ENCODE measurements around the gene LAMA1. TPM values are rescaled to one million over a fixed set of nuclear protein-coding genes. Genes with fewer than 3 reads are reported as not detected.

Gene LAMA1
- total RNA-seq, 1 experiment from 2014 or later, result 7.2 TPM

DNA sequence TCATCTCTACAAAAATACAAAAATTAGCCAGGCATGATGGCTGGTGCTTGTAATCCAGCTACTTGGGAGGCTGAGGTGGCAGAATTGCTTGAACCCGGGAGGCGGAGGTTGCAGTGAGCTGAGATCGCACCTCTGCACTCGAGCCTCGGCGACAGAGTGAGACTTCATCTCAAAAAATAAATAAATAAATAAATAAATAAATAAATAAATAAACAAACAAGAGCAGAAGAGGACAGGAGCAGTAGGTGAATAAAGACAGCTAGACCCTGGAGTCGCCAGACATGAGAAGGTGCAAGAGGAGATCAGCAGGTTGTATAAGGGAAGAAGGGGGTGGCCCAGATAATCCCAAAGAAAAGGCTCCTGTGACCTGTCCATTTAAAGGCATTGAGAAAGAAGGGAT lies 12.3 kb downstream of the LAMA1 start:
- no peak for DNase-seq (ENCODE audit: low spot score)

DNA sequence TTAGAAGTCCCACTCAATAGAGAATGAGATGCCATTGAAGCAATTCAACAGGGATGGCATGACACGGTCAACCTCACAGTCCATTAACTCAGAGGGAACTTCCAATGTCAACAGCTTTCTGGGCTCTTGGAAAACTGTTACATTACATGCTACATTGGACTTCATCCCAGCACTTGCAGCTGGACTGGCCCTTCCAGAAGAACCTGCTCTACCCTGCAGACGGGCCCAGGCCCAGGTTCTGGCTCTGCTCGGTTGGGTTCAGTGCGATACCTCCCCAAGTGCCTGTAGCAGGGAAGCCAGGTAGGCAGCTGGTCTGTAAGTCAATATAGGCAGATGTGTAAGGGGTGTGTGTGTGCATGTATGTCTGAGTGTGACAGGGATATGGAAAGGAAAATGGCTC lies 12.9 kb downstream of the LAMA1 start:
- no peak for DNase-seq (ENCODE audit: low spot score)

DNA sequence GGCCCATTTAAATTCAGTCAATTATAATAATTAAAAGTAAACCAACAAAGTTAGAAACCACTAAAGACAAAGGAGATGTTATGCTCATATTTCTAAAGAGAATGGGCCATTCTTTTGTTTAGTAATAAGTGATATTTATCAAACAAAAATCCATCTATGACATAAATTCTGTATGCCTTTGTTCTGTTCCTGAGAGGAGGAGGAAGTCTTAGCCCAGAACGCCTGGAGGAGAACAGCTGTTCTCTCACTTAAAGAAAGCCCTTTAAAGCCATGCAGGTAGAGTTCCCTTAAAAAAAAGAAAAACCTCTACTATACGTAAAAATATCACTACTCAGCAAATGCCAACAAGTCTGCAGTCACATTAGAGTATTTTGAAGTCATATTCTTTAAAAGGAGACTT lies 15.5 kb downstream of the LAMA1 start:
- DNase-seq (ENCODE audit: low spot score), result no peak

DNA sequence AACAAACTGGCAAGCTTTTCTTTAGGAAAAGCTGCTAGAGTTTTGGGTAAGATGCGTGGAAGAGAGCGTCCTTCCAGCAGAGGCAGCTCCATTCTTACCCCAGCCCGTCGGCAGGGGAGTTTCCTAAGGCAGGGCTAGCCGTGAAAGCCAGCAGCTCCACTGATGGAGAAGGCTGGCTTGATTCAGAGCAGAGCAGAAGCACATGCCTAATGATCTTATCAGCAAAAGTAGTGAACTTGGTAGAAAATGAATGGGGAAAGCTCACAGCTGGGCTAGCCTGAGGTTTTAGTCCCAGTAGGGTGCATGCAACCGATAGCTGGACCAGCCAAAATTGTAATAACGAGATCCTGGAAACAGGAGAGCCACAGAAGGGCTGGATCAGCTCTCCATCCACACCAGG lies 20.8 kb downstream of the LAMA1 start:
- DNase-seq (ENCODE audit: low spot score), result no peak

DNA sequence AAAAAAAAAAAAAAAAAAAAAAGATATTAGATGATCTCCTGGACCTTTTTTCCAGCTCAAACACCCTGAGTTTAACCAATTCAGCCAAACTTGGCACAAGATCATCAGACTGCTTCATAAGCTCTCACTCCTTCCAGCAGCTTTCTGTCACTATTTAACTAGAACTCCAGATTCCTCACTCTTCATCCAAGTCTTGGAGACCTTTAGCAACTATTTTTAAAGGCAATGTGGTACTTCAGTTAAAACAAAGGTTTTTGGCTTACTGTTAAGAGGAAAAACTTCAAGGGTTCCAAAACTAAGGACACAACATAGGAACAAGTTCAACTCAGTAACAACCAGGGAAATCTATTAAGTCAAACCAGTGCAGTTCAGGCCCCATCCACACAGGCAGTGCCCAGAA lies 23.2 kb downstream of the LAMA1 start:
- DNase-seq (ENCODE audit: low spot score), result no peak

DNA sequence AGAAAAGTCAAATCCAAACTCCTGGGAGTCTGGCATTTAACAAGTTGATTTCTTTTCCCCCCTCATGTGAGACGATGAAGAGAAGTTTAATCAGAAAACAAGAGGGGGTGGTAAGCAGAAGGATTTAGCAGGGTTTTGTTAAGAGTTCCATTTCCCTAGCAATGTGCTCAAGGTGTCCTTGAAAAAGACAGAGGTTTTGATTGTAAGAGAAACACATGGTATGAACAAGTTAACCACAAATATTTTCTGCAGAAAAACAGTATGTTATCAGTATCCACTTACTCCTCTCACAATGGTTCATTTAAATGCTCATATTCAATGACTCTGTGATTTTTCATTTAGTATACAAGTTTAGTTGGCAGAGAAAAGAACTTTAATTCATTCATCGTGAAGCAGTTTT lies 26.8 kb downstream of the LAMA1 start:
- DNase-seq (ENCODE audit: low spot score), result peak; percentile 3

DNA sequence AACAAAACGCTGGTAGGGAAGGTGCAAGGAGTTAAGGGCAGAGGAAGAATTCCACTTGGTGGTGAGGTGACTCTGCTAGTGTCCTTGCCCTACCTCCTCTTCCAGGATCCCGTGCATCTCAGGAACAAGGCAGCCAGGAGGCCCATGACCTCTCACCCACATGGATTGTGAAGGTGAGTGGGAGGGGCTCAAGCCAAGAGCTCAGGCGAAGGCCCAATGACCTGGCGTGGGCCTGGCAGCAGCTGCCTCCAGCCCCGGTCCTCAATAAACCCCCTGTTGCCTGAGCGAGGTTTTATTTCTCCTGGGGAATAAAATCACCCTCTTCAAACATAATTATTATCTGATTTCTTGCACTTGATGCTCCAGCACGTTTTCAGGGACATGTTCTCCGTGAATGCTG lies 28.2 kb downstream of the LAMA1 start:
- DNase-seq (ENCODE audit: low spot score), result no peak

DNA sequence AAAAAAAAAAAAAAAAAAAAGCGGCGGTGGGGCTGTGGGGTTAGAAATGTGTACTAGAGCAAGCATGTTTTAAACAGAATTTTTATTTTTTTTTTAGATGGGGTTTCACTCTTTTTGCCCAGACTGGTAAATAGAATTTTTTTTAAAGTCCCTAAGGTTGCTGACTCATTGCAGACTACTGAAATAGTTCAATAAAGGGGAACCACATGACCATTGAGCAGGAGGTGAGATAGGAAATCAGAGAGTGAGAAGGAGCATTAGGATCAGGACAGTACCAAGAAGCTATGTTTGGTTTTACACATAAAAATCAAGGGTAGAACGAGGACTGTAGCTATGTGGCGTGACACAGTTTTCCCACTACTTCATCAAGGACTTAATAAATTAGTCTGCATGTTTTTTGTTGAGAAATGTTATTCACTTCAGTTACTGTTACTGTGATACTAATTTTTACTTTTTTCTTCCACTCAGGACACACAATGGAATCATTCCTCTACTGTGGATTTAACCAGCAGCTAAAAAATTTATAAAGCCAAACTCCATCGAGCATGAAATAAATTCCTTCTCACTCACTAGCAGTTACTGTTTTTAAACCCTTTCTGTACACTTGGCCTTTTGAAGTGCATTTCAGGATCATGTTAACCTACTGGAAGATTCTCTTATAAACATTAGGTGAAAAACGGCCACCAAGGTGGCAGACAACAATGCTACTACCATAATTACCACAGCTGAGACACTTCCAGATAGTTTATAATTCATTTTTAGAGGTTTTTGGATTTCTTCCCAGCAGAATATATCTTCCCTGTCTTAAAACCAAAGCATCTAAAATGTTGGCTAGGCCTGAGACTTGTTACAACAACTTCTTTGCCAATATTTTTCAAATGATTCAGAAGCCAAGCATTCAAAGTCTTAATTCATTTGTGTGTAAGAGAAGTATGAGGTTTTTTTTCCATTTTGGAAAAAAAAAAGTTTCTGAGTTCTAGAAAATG lies 33.2 kb downstream of the LAMA1 start:
- peak; percentile 65 for DNase-seq (ENCODE audit: low spot score)

DNA sequence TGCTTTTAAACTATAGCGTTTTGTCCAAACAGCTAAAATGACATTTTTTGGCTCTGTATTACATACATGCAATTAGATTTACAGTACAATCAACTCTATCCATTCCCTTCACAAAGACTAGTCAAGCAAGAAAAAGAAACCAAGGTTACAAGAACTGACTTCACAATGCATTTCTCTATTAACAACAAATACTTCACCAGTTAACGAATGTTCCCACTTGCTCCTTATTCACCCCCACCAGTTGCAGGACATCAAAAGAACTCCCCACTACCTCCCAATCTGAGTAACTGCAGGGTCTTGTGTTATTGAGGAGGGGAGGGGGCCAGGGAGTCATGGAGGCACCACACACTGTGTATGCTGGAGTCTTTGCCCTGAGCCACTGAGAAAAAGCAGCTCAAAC lies 34.9 kb downstream of the LAMA1 start:
- no peak for DNase-seq (ENCODE audit: low spot score)

DNA sequence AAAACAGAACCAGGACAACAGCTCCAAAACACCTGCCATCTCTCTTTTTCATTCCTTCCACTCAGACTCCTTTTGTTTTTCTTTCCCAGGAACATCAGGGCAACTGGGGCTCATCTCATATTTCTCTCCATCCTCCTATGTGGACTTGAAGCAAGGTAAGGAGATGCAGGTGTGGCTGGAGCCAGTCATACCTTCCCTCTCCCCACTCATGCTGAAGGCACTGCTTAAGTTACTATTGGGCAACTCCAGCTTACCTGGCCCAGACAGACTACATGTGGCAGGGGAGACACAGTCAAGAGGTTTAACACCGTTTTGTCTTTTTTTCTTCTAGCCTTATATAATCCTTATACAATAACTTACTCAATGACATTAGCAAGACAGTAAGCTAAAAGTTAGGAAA lies 38.4 kb downstream of the LAMA1 start:
- DNase-seq (ENCODE audit: low spot score), result no peak

DNA sequence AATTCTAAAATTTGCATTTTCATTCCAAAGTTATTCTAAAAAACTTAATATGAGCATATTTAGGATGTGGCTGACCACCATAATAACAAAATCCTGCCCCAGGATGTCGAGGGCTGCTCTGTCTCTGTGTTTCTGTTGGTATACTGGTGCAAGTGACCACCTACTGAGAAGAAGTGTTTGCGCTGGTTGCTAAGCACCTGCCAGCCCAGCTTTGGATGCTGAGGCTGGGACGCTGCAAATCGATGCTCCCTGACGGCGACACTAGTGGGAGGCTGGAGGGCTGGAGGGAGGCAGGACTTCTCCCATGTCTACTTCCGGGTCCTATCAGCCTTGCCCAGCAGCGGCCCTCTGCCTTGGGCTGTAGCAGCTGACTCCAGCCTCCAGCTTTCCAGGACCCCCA lies 45.0 kb downstream of the LAMA1 start:
- no peak for DNase-seq (ENCODE audit: low spot score)

DNA sequence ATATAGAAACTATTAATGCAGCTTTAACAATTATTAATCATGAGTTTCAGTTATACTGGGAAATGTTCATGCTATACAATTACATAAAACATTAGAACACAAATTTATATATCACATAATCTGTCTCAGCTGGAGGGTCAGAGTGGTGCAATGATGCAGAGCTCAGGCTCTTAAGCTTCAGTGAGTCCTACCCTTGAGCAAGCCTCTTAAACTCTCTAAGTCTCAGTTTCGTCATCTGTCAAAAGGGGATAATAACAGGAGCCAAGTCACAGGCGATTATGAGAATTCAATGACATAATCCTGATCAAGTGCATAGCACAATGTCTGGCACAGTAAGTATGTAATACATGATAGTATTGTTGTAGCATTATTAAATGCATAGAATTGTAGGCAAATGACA lies 46.0 kb downstream of the LAMA1 start:
- DNase-seq (ENCODE audit: low spot score), result no peak

DNA sequence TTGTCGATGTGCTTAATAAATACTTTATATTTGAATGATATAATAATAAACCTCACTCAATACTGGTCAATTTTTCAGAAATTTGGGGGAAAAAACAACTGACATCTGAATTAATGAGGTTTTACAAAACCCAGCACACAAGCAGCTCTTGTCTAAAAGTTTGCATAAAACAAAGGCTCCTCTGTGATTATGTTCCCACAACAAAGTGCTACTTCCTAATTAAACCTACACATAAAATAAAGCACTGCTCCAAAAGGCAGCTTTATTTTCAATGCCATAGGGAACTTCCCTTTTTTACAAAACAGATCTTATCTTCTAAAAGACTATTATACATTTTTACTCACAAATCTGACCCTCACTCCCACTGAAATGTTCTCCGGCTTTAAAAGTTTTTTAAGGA lies 47.1 kb downstream of the LAMA1 start:
- DNase-seq (ENCODE audit: low spot score), result no peak

DNA sequence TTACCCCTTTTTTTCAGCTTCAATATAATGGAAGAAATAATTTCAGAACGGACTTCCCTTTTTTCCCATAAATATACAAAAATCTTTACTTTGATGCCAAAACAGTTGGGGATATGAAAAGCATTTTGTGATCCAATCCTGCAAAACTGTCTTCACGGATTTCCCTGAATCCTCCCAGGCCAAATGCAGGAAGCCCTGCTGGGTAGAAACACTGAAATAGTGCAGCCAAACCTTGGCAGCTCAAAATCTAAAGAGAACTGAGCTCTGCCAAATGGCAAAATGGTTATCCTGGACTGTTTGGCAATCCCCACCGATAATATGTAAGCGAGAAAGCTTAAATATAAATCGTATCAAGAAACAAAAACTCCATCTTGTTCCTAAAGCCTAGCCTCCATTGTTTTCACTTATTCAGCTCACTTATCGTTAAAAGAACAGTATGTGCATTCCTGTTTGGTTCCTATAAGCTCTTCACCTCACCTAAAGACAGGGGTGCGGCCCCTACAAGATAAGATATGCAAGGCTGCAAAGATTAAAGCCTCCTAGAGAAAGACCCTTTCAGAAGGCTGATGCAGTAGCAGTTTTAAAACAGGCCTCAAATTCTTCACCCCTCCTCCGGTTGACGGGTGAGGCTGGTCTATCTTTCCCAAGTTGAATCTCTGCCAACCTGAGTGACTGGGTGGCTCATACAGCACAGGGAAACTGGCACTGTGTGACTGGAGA lies 48.6 kb downstream of the LAMA1 start:
- DNase-seq (ENCODE audit: low spot score), result no peak

DNA sequence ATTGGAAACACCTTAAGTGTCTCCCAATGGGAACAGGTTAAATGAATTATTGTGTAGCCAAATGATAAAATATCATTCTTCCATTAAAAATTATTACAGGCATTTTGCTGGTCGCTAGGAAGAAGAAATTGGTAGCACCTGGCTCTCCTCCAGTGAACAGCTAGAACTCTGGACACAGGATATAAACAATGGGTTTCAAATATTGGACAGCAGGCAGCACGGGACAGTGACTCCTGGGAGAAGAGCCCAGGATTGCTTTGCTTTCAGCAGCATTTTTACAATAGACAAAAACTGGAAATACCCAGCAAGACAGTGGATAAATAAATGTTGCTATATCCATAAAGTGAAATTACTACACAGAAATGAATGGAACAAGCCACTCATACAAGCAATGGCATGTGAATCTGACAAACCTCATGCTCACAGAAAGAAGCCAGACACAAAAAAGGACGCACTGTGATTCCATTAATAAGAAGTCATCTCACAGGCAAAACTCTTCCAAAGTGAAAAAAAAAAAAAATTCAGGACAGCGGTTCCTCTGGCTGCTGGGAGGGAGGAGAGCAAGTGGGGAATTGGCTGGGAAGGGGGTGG lies 50.5 kb downstream of the LAMA1 start:
- no peak for DNase-seq (ENCODE audit: low spot score)

DNA sequence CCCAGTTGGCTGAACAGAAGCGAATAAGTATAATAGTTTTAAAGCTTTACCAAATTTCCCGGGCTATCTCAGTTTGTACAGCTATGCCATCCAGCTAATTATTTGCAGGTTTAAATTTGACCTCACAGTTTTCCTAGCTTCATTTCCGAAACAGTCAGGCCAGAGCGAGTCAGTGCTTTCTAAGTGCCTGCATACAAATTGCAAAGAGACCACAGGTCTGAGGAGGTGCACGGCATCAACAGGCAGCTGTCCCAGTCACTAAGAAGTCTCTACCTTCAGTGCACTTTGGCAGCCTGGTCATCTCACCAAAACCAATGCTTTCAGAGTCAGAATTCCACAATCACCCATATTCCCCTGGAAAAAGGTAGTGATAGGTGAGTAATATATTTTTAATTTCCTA lies 51.9 kb downstream of the LAMA1 start:
- no peak for DNase-seq (ENCODE audit: low spot score)

DNA sequence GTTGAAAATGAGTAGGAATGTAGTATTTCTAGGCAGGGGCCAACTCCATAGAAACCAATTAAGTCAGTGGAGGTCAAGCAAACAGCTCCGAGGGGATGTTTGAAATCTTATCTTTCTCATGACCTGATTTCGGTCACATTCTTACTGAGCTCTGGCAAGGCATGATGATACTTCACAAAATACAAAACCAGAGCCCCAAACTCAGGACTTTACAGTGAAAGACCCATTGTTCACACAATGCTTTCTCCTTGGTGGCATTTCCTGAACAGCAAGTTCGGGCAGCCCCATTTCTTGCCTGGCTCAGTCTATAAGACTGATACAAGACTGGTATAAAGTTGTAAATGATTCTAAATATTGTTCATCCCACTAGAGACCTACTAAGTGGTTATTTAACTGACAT lies 53.3 kb downstream of the LAMA1 start:
- DNase-seq (ENCODE audit: low spot score), result no peak

DNA sequence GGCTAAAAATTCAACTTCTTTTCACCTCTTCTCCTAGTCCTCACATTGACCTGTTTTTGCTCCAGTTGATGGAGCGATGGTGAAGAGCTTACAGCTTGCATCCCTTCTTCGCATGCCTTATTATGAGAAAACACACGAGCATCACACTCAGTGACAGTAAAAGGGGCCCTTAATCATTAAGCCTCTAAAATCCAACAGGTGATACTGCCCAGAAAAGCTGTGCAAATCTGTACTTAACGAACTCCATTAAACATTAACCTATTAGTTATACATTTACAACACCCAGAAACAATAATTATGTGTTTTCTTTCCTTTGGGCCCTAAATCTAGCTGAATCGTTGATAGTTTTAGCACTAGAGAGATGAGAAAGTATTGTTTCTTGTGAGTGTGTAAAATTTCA lies 54.8 kb downstream of the LAMA1 start:
- DNase-seq (ENCODE audit: low spot score), result no peak

DNA sequence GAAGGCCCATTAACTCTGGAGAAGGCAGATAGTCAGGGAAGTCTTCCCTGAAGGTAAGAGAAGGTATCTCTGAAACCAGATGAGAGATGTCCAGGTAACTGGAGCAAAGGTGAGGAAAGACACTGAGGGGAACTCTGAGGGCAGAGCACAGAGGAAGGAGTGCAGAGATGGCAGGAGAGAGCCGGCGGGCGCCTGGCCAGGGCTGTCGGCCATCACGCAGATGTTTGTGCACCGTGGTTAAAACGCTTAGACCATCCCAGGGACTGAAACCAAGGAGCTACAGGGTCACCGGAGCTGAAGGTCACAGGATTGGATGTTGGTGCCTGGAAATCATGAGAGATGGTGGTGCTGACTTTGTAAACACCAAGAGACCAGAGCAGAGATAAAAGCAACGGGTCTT lies 55.4 kb downstream of the LAMA1 start:
- no peak for DNase-seq (ENCODE audit: low spot score)

DNA sequence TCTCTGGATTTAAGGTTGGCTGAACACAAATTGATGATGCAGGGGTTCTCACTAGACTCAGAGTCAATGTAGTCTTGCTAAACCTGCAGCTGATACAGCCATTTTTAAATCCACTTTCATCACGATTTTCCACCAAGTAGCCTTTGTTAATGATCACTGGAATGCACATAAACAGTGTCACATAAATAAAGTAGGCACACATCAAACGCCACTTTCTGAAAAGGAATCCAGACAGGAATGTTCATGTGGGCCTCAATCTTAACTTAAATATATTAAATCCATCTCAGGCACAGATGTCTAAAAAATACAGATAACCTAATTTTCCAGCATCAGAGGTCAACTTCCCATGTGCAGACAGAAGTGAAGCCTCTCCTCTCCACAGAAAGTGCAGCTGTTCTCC lies 58.3 kb downstream of the LAMA1 start:
- no peak for DNase-seq (ENCODE audit: low spot score)

DNA sequence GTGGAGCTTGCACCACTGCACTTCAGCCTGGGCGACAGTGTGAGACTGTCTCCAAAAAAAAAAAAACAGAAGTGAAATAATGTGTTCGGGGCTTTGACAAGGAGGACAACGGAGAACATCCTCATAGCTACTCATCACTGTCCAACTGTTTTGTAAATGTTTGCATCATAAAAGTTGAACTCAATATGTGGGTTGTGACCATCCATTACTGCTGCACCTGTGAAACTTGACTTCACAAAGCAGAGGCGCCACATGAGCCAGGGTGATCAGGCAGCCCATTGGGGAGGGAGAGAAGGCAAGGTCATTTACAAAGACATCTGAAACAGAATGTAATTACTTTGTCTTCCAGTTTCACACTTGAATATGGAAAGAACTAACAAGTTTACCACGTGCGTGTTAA lies 61.6 kb downstream of the LAMA1 start:
- no peak for DNase-seq (ENCODE audit: low spot score)

DNA sequence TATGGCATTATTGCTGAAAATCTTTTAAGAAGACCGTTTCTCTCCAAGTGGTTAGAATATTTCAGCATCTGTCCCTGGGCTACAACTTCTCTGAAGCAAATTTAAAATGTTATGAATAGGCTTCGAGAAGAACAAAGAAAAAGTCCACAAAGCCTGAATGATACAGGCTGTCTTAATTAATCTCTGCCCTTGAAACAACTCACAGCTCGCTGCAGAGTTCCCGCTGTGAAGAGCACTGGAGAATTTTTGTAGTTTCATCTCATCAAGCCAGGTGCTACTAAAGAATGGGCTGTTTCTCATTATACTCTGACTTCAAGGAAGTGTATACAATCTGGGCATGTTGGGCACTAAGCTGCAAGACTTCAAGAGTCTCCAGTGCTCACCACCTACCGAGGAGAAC lies 67.6 kb downstream of the LAMA1 start:
- DNase-seq (ENCODE audit: low spot score), result no peak

DNA sequence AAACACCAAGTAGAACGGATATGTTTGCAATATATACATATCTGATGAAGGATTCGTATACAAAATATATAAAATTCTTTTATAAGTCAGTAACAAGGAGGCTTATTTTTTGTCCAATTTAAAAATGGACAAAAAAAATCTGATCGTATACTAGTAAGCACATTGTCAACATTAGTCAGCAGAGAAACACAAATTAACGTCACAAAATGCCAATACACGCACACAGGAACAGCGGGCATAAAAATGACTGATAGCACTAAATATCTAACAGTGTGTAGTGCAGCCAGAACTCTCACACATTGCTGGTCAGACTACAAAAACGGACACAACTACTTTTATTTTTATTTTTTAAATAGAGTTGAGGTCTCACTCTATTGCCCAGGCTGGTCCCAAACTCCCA lies 69.5 kb downstream of the LAMA1 start:
- no peak for DNase-seq (ENCODE audit: low spot score)
